GM12891 (cell line): ENCODE results near the gene PPARA.

Experiments
- POLR2A ChIP-seq: IDR thresholded peaks from 2 replicates; pipeline ENCODE4 v1.6.1; 2011; ENCODE audit warnings: low read depth, low read length, control low read depth
- TAF1 ChIP-seq: IDR thresholded peaks from 2 replicates; pipeline ENCODE4 v1.6.1; 2011; ENCODE audit warnings: low read depth, low read length, control low read depth

DNA sequence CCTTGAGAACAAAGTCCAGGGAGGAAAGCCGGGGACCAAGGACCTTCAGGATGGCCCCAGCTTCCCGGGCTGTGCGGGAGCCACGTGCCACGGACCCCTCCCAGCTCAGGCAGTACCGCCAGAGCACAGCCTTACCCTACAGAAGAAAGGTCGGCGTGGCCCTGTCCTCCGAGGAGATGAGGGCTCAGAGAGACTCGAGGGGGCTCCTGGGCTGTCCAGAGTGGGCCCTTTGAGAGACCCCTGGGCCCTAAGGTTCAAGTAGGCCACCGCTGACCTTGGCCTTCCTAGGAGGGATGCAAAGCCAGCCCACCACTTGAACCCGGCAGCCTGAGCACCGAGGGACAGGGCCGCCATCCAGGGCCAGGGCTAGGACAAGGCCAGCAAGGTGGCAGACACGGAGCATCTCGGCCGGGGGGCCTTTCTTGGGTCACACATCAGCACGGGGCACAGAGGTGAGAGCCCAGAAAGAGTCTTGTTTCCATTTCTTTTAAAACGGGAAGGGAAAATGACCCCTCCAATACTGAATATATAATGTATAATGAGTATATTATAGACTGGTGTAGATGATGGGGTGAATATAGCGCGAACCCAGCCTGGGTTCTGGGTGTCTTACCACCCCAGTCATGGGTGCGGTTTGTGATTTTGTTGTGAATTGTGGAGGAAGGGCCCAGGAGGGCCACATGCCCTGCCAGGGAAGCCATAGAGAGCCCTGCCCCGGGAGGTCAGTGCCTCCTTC lies 34.4 kb upstream of the PPARA start:
- TF ChIP-seq POLR2A (no peak), TAF1 (no peak)
